ENCODE data around the gene SMIM21.

DNA sequence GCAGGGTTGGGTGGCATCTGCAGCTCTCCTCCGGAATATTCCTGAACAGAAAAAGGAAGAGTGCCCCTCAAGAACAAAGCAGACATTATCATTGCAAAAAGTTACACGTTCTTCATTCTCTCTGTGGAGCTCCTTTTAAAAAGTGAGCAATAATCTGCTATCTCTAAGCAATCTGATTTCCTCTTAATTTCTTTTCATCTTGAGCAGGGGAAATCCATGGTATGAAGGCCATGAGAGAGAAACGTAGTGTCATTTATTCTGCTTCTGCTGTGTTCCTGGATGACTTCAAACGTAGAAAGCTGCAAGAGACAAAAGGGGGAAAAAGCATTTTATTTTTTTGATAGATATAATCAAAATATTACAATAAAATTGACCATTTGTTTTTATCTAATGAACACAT lies 16.9 kb downstream of the SMIM21 start:
- no peak for TF ChIP-seq ZNF221 (tag by site-specific recombination; IDR thresholded peaks at IDR 0.05; ENCODE audit: borderline replicate concordance)
- TF ChIP-seq ZNF133 (tag by site-specific recombination; IDR thresholded peaks at IDR 0.05): no peak
- TF ChIP-seq, protein P1, sequence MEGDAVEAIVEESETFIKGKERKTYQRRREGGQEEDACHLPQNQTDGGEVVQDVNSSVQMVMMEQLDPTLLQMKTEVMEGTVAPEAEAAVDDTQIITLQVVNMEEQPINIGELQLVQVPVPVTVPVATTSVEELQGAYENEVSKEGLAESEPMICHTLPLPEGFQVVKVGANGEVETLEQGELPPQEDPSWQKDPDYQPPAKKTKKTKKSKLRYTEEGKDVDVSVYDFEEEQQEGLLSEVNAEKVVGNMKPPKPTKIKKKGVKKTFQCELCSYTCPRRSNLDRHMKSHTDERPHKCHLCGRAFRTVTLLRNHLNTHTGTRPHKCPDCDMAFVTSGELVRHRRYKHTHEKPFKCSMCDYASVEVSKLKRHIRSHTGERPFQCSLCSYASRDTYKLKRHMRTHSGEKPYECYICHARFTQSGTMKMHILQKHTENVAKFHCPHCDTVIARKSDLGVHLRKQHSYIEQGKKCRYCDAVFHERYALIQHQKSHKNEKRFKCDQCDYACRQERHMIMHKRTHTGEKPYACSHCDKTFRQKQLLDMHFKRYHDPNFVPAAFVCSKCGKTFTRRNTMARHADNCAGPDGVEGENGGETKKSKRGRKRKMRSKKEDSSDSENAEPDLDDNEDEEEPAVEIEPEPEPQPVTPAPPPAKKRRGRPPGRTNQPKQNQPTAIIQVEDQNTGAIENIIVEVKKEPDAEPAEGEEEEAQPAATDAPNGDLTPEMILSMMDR (tag by site-specific recombination; IDR thresholded peaks at IDR 0.05): no peak
- no peak for TF ChIP-seq ZBTB1 (tag by site-specific recombination; IDR thresholded peaks at IDR 0.05)
- TF ChIP-seq ZNF701 (tag by site-specific recombination; IDR thresholded peaks at IDR 0.05): no peak
- no peak for TF ChIP-seq ZNF24 (tag by site-specific recombination; IDR thresholded peaks at IDR 0.05)
- no peak for TF ChIP-seq REST (tag by site-specific recombination; IDR thresholded peaks at IDR 0.05)
- TF ChIP-seq ZNF274 (IDR thresholded peaks at IDR 0.05; ENCODE audit: low read length): no peak
- TF ChIP-seq ZNF274 (tag by site-specific recombination; IDR thresholded peaks at IDR 0.05; ENCODE audit: borderline replicate concordance): no peak
- TF ChIP-seq, protein P2, sequence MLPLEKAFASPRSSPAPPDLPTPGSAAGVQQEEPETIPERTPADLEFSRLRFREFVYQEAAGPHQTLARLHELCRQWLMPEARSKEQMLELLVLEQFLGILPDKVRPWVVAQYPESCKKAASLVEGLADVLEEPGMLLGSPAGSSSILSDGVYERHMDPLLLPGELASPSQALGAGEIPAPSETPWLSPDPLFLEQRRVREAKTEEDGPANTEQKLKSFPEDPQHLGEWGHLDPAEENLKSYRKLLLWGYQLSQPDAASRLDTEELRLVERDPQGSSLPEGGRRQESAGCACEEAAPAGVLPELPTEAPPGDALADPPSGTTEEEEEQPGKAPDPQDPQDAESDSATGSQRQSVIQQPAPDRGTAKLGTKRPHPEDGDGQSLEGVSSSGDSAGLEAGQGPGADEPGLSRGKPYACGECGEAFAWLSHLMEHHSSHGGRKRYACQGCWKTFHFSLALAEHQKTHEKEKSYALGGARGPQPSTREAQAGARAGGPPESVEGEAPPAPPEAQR (tag by site-specific recombination; IDR thresholded peaks at IDR 0.05): no peak
- no peak for TF ChIP-seq PRDM10 (tag by site-specific recombination; IDR thresholded peaks at IDR 0.05)
- TF ChIP-seq ZBTB6 (tag by site-specific recombination; IDR thresholded peaks at IDR 0.05): no peak
- no peak for TF ChIP-seq ZNF704 (tag by site-specific recombination; IDR thresholded peaks at IDR 0.05)
- no peak for TF ChIP-seq ZNF560 (tag by site-specific recombination; IDR thresholded peaks at IDR 0.05; ENCODE audit: borderline replicate concordance)
